K562 (cell line): ENCODE results near the gene WASHC3. TPM values are rescaled to one million over a fixed set of nuclear protein-coding genes. Genes with fewer than 3 reads are reported as not detected.

Experiments used
- ATAC-seq: fragments of 200-7000 bp; cut with Tn5 transposase; 3 replicates; pipeline ENCODE4 v1.9.1; 2020; ENCODE audit warnings: moderate library complexity
- BruUV-seq: library from RNA; stranded (reverse); fragments of 400-500 nt; replicated peaks from 2 replicates; lab custom pipeline; 2021; lab: Mats Ljungman, UMichigan
- CTCF ChIA-PET: fragments of 300-600 bp; formaldehyde crosslinking; extraction: SDS; loops from one replicate; lab custom pipeline; 2021; ENCODE audit warnings: low intra/inter-chr PET ratio; lab: Yijun Ruan, JAX
- POLR2A ChIA-PET: fragments of 300-600, 350-650 bp; sonication (Branson Sonifier 250); formaldehyde crosslinking; extraction: SDS; loops from one replicate; lab custom pipeline; 2021; ENCODE audit warnings: antibody characterized with exemption, inconsistent platforms; lab: Yijun Ruan, JAX
- DNase-seq, 4 experiments: peaks; one replicate each; pipeline versions ENCODE4 v3.0.0 to v3.0.0-alpha.2; 2011 to 2018; ENCODE audit warnings: low spot score in 3 of 4, mixed read lengths in 3 of 4; ENCODE audit errors: extremely low read depth in 1 of 4
- FAIRE-seq: peaks from 2 replicates; lab custom pipeline; 2011; peaks lifted over from hg19 to GRCh38; lab: Jason Lieb, UNC
- H2AFZ ChIP-seq: 2 replicates; pipeline ENCODE4 v1.6.0; 2011; ENCODE audit warnings: low read depth, low read length, control low read depth, inconsistent platforms
- H3K27ac ChIP-seq: fragments of 200-600 bp; 3 replicates; pipeline ENCODE4 v1.8.0; 2011; ENCODE audit warnings: low read depth, mild to moderate bottlenecking, control low read depth, inconsistent platforms, low read length, moderate library complexity, mixed read lengths; ENCODE audit errors: extremely low read depth
- H3K27me3 ChIP-seq, 2 experiments: fragments of 300-600 bp in 1 of 2; 2 replicates in 1 of 2; 3 replicates in 1 of 2; pipeline versions ENCODE4 v1.6.0 to v1.8.0; 2011; ENCODE audit warnings: inconsistent platforms in 2 of 2, low read length in 2 of 2, mild to moderate bottlenecking in 1 of 2, mixed read lengths in 1 of 2, moderate library complexity in 1 of 2; ENCODE audit not compliant: control insufficient read depth in 2 of 2, insufficient read depth in 2 of 2
- H3K36me3 ChIP-seq: fragments of 300-600 bp; 3 replicates; pipeline ENCODE4 v1.8.0; 2011; ENCODE audit warnings: mild to moderate bottlenecking, low read length, inconsistent platforms; ENCODE audit not compliant: control insufficient read depth, insufficient read depth
- H3K4me1 ChIP-seq, 2 experiments: fragments of 200-600 bp in 1 of 2; replicated peaks in 1 of 2; 2 replicates in 1 of 2; 3 replicates in 1 of 2; pipeline versions ENCODE4 v1.5.1 to v1.8.0; 2011; ENCODE audit warnings: inconsistent platforms in 2 of 2, low read length in 2 of 2, mild to moderate bottlenecking in 1 of 2, mixed read lengths in 1 of 2, moderate library complexity in 1 of 2; ENCODE audit not compliant: control insufficient read depth in 2 of 2, insufficient read depth in 2 of 2
- H3K4me2 ChIP-seq: 2 replicates; pipeline ENCODE4 v1.6.1; 2011; ENCODE audit warnings: low read length, control low read depth, inconsistent platforms, mixed read lengths; ENCODE audit not compliant: insufficient read depth
- H3K4me3 ChIP-seq: fragments of 200-600 bp; sonication (generic), shearing (Covaris generic); 2 replicates; pipeline ENCODE4 v1.5.1; 2016; ENCODE audit warnings: control low read depth, inconsistent platforms
- H3K79me2 ChIP-seq: fragments of 200-600 bp; 3 replicates; pipeline ENCODE4 v1.8.0; 2011; ENCODE audit warnings: low read length, inconsistent platforms; ENCODE audit not compliant: control insufficient read depth, insufficient read depth
- H3K9ac ChIP-seq, 2 experiments: 2 replicates each; pipeline versions ENCODE4 v1.6.0 to v1.6.1; 2011; ENCODE audit warnings: low read depth in 2 of 2, low read length in 2 of 2, control low read depth in 1 of 2, inconsistent platforms in 1 of 2, mild to moderate bottlenecking in 1 of 2, mixed read lengths in 1 of 2; ENCODE audit not compliant: insufficient read depth in 1 of 2
- H3K9me1 ChIP-seq: one replicate; pipeline ENCODE4 v1.6.0; 2011; ENCODE audit warnings: inconsistent platforms, mild to moderate bottlenecking, low read length, moderate library complexity; ENCODE audit not compliant: control insufficient read depth, insufficient read depth
- H3K9me3 ChIP-seq: replicated peaks from 2 replicates; pipeline ENCODE4 v1.5.1; 2011; ENCODE audit warnings: low read depth, low read length, inconsistent platforms; ENCODE audit not compliant: control insufficient read depth, insufficient read depth
- H4K20me1 ChIP-seq: replicated peaks from 2 replicates; pipeline ENCODE4 v1.6.1; 2011; ENCODE audit warnings: low read length, inconsistent platforms, mixed read lengths; ENCODE audit not compliant: control insufficient read depth, insufficient read depth
- KAT2B ChIP-seq: IDR thresholded peaks from one replicate; pipeline ENCODE4 v1.6.1; 2012; ENCODE audit warnings: low read depth, mild to moderate bottlenecking, control low read depth, inconsistent platforms, low read length, moderate library complexity
- MYC ChIP-seq, 2 experiments: fragments of 250-450 bp in 1 of 2; sonication (Bioruptor Pico) in 1 of 2; IDR thresholded peaks; 2 replicates each; pipeline versions ENCODE4 v1.5.1 to v1.6.1; 2012 to 2021; ENCODE audit warnings: low read depth in 2 of 2, borderline replicate concordance in 1 of 2, improper control_type of control experiment in 1 of 2, low read length in 1 of 2, mild to moderate bottlenecking in 1 of 2, moderate library complexity in 1 of 2
- ZNF124 ChIP-seq: sonication (generic); formaldehyde crosslinking; IDR thresholded peaks from 2 replicates; pipeline ENCODE4 v1.8.1; 2022; ENCODE audit warnings: missing genetic modification reagents
- ZNF143 ChIP-seq: sonication (generic); formaldehyde crosslinking; IDR thresholded peaks from 2 replicates; pipeline ENCODE4 v1.9.0; 2022; ENCODE audit warnings: mild to moderate bottlenecking, missing genetic modification reagents
- ZNF79 ChIP-seq: fragments of 250-450 bp; sonication (Bioruptor Pico); IDR thresholded peaks from 2 replicates; pipeline ENCODE4 v1.4.0; 2020; ENCODE audit warnings: low read depth, mild to moderate bottlenecking, moderate library complexity
- WGBS: fragments of 100-300 bp; shearing (Covaris generic); methylation state at CpG from one replicate; pipeline ENCODE4 v1.1.6; 2016; ENCODE audit warnings: low coverage, mixed read lengths; ENCODE audit not compliant: insufficient coverage; ENCODE audit errors: missing lambda C conversion rate; 5-methylcytosine and 5-hydroxymethylcytosine counted together
- in situ Hi-C: fragments of 300-500 bp; cut with MboI; formaldehyde crosslinking; loops from 4 replicates; pipeline ENCODE4 v1.15.0; 2018; ENCODE audit warnings: inconsistent platforms, mixed read lengths
- intact Hi-C: fragments of 100-400 bp; cut with micrococcal nuclease; formaldehyde crosslinking; loops from 2 replicates; pipeline ENCODE4 v1.14.2; 2022
- polyA plus RNA-seq, 8 experiments: library from polyadenylated mRNA; depleted of rRNA in 4 of 8; stranded (reverse) in 5 of 8; unstranded in 3 of 8; fragments of >200 nt; fragmentation: Nextera tagmentation in 2 of 8; fragmentation: Illumina TruSeq in 1 of 8; extraction: Ambion mirVana in 2 of 8; extraction: Trizol in 1 of 8; gene quantifications; 2 replicates each; pipeline versions ENCODE4 v1.2.1 to v1.2.3, GENCODE V29; 2011 to 2014; ENCODE audit warnings: inconsistent platforms in 1 of 8, missing spikeins in 1 of 8
- total RNA-seq, 7 experiments: library from RNA; depleted of rRNA in 6 of 7; stranded (reverse); fragments of >200 nt in 6 of 7; fragmentation: Illumina TruSeq in 2 of 7; extraction: Trizol in 2 of 7; gene quantifications; 2 replicates each; pipeline versions ENCODE4 v1.2.1 to v1.2.3, GENCODE V29; 2011 to 2021; ENCODE audit warnings: low replicate concordance in 1 of 7
- TF ChIP-seq, protein P1 (sequence below): fragments of 450-650 bp; formaldehyde crosslinking; IDR thresholded peaks from 2 replicates; pipeline ENCODE4 v1.4.0; 2022; ENCODE audit warnings: missing genetic modification characterization

WASHC3 gene
- total and polyA plus RNA-seq, 9 of the 15 experiments (the other 6 are each of a cell fraction or from before 2014, with no cell fraction given): 14.3 to 74.9 (median 35.1) TPM

DNA sequence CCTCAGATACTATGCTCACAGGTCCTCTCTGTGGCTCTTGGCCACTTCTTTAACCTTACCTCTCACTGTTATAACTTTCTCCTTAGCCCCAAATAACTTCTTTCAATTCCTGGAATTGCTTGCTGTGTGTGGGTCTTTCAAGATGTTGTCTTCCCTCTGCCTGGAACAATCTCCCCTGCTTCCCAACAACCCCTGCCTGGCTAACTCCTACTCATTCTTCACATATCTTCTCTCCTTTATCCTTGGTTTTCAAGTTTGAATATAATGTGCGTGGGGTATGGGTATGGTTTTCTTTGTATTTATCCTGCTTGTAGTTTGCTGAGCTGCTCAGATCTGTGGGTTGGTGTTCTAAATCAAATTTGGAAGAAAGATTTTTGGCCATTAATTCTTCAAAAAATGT, 2.7 kb upstream of the WASHC3 start:
- intact Hi-C loops: no loop called here
- no peak overlapping the region for H3K27ac ChIP-seq
- no peaks in the 10 kb centered on the region for H4K20me1 ChIP-seq
- H3K9me1 ChIP-seq: no peaks in the 10 kb centered on the region
- H3K79me2 ChIP-seq: peaks cover 5% of the 10 kb centered on the region; the same call in 2 of the 3 replicates
- ChIA-PET POLR2A (no interaction called here), CTCF (no interaction called here)
- H3K9ac ChIP-seq: no peak overlapping the region
- ATAC-seq (no peak), FAIRE-seq (no peak), DNase-seq (no peak)
- H3K4me3 ChIP-seq: no peak overlapping the region
- 33% methylated on average over 1 of the region's 1 CpG for WGBS
- peaks cover 0 to 10% of the 10 kb centered on the region in 2 experiments; a peak in 2 of 5 replicates for H3K4me1 ChIP-seq
- no peaks in the 10 kb centered on the region for H3K36me3 ChIP-seq
- no peaks in the 10 kb centered on the region for H3K9me3 ChIP-seq
- BruUV-seq: no TSS peak
- no peaks in the 10 kb centered on the region for H3K27me3 ChIP-seq
- in situ Hi-C loops: no loop called here
- H2AFZ ChIP-seq: peak overlapping the region; percentile 96
- H3K4me2 ChIP-seq: no peak overlapping the region; the same call in 1 of the 2 replicates
- TF ChIP-seq ZNF124 (CRISPR knock-in tag) (no peak), MYC (IDR thresholded peaks at IDR 0.05; ENCODE audit: low read depth, low read length) (no peak), MYC (CRISPR knock-in tag; IDR thresholded peaks at IDR 0.05; ENCODE audit: borderline replicate concordance, low read depth) (no peak), ZNF79 (no peak), KAT2B (no peak), ZNF143 (CRISPR knock-in tag) (no peak)
- TF ChIP-seq, protein P1, sequence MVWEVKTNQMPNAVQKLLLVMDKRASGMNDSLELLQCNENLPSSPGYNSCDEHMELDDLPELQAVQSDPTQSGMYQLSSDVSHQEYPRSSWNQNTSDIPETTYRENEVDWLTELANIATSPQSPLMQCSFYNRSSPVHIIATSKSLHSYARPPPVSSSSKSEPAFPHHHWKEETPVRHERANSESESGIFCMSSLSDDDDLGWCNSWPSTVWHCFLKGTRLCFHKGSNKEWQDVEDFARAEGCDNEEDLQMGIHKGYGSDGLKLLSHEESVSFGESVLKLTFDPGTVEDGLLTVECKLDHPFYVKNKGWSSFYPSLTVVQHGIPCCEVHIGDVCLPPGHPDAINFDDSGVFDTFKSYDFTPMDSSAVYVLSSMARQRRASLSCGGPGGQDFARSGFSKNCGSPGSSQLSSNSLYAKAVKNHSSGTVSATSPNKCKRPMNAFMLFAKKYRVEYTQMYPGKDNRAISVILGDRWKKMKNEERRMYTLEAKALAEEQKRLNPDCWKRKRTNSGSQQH (CRISPR knock-in tag): no peak
